Stimulated activated CD8-positive, alpha-beta memory T cell treated with anti-CD3 and anti-CD28 coated beads, Interleukin-7, amount 100 ng/mL, for 48 hours (primary cell): ENCODE measurements around the gene NHLRC1.

ENCODE experiments used
- DNase-seq, 2 donors: peaks; one replicate each; pipeline ENCODE4 v3.0.0-alpha.2; 2020; ENCODE audit warnings: low read depth in 1 of 2; ENCODE audit errors: extremely low read depth in 1 of 2

The NHLRC1 gene

DNA sequence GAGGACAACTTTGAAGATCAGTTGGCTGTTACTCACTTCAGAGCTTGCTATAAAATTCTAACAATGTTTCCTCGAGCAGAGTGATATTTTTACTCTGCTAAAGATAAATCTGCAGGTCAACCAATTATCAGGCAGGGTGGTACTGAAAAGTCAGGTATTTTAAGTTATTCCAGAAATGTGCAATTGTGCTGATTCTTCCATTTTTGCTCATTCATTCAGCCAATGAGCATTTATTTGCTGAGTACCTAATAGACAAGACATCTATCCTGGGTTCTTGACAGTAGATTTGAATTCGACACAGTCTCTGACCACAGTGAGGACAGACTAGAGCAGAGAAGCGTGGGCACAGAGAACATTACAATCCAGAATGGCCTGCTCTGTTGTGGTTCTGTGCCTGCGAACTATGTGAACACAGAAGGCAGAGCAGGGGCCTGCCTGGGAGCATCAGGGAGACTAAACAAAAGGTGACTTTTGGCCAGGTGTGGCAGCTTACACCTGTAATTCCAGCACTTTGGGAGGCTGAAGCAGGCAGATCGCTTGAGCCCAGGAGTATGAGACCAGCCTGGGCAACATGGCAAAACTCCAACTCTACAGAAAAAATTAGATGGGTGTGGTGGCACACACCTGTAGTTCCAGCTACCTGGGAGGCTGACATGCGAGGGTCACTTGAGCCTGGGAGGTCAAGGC is 17.6 kb upstream of the NHLRC1 start:
- no peak for DNase-seq

DNA sequence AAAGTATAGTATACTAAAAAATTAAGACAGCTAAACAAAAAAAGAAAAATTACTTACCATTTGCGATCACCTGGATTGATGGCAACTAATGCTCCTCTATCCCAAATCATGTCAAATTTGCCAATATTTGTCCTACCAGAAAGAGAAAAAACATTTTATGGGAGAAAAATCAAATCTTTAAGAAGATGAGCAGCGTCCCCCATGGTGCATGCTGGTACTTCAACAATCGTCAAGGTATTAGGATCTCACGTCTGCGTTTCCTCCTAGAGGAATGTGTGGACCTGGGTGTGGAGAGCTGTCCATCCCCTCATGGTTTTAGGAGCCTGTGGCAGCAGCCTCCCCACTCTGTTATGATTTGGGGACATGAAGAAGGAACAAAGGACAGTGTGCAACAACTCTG is 16.4 kb upstream of the NHLRC1 start:
- no peak for DNase-seq

DNA sequence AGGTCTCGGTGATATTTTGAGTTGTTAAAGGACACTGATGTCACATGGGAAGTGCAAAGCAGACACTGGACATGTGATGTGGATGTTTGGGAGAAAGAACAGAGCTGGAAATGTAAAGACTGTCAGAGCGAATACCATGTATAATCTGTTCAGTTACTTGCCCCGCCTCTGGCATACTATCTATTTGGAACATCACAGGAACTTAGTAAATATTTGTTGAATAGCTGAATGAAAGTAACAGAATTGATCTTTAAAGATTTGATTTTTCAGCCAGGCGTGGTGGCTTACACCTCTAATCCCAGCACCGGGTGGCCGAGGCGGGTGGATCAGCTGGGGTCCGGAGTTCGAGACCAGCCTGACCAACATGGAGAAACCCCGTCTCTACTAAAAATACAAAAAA is 13.8 kb upstream of the NHLRC1 start:
- no peak for DNase-seq

DNA sequence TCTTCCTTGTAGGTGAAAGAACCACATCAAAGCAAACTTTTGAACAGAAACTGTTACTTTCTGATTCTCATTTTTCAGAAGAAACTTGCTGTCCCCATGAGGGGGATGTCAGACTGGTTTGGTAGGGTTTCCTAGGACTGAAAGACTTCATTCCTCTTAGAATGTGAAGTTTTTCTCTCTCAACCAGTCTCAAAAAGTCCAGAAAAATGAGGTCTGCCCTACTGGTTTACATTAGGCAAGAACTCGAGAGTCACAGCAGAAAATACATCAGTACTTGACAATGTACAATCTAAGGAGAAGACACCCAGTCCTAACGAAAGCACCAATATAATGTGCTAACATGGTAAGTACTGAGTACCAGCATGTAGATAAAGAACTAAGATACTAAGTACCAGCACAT is 12.7 kb upstream of the NHLRC1 start:
- no peak for DNase-seq

DNA sequence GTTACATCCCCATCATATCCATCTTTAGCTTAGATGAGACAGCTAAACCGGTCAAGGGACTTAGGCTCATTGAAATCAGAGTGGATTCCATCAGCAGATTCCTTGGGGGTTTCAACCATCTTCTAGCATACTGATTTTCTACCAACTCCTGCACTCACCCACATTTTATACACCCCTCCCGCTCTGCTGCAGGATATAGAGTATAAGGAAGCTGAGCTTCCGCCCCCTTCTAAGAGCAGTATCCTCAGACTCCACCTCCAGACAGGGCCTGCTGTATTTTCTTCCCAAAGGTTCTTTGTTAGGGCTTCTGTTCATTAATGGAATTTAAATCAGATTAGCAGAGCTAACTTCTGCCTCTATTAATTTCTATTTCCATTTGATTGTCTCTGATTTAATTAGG is 9.9 kb upstream of the NHLRC1 start:
- no peak for DNase-seq

DNA sequence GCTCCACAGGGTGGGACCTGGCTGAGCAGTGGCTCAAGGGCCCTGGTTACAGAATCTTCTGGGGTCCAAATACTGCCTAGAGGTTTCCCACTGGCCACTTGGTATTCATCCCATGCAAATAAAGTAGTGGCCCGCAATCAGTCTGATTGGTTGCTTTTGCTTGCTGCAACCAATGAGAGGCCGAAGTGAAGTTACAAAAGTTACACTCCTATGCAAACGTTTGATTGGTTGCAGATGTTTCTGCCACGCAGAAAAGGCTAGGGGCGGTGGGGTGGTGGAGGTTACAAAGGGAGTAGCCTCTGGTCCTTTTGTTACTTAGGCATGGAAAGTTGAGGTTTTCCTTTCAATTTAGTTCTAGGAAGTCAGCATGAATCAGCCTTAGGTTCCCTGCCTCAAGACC is 3.6 kb upstream of the NHLRC1 start:
- no peak for DNase-seq

DNA sequence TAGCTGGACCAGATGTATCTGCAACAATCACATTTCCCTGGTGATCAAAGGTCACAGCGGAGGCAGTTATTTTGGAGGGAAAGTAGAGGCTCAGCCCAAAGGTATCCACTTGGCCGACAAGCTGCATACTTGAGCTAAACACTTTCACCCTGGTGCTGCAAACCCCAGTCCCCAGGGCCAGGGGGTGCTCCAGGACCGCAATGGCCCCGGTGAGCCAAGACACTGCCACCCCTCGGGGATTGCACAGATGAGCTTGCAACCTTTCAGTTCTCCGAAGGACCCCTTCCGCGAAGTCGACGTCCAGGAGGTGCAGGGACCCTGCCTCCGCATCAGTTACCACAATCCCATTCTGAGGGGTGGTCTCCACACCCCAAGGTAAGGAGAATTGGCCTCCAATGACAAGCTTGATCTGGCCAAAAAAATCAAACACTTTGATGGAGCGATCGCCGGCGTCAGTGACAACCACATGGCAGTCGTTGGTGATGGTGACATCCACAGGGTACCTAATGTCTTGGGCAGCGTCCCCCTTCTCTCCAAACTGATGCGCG is 823 bp downstream of the NHLRC1 start:
- no peak for DNase-seq

DNA sequence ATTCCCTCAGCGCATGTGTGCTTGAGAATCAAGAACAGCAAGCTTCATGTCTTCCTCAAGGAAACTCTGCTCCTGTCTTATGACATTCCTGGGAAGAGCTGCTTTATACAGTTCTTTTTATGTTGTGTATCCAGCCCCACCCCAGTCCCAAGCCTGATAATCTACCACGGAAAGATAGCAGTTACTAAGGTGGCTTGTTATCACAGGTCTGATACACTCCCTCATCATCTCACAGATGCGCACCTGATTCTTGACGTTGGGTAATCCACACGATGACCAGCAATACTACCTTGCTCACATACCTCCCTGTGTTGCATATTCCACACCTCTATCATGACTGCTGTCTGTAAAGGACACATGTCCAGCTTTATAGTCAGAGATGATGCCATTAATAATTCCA is 3.2 kb downstream of the NHLRC1 start:
- no peak for DNase-seq

DNA sequence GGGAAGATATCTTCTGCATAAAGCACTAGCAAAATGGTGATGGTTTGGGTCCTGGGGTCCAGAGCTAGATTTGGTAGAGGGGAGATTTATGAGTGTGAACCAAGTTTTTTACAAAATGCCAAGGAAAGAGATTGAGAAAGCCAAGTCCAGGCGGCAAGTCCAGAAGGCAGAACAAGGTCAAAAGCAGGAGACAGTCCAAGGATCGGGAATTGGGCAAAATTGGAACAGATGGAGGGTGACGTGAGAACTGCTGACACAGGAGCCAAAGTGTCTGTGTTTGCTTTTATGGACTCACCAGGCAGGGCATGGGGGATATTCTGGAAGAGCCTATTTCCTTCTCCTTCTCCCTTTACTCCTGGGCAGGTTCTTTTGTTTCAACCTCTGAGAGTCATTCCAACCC is 4.1 kb downstream of the NHLRC1 start:
- no peak for DNase-seq

DNA sequence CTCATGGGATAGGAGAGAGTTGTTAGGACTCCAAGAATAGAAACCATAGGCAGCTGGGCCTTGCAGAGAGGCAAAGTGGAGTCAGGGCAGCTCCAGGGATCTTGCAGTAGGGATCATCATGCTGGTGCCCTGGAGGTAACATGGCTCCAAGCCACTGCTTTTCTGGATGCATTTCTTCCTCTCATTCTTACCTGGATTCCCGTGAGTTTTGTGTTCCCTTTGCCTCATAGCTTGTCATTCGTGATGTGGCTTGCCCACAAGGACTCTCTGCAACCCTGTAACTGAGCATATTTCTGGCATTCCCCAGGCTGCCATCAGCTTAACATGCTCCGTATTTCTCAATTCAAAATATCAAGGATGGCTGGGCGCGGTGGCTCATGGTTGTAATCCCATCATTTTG is 5.3 kb downstream of the NHLRC1 start:
- DNase-seq, result no peak

DNA sequence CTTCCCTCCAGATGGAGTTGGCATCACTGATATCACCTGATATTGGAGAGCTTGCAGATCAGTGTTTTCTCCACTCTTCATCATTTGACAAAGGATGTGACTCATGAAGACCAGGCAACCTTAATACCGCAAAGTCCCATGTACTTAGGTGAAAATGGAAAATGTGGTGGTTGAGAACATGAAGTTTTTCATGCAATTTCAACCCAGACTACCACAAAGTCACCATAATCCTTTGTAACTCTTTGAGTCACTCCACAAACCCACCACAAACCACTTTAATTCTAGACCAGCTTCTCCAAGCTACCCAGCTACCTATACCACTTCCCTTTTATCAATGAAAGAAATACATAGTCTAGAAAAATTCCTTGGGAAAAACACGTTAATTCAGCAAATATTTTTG is 7.1 kb downstream of the NHLRC1 start:
- no peak for DNase-seq

DNA sequence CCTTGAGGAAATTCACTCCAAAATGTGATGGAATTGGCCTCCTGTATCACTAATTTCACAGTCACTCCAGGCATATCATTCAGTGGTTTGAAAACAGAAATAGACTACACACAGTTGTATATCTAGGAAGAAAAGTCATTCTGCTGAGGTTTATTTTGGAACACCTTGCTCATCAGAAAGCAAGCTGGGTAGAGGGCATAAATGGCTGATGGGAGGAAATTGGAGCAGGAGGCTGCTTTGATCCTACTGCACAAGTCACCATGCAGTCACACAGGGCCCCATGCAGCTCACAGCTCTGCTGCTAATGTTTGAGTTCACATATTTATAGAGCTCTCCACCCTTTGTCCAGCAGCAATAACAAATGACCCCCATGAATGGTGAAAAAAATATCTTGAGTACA is 12.3 kb downstream of the NHLRC1 start:
- no peak for DNase-seq

DNA sequence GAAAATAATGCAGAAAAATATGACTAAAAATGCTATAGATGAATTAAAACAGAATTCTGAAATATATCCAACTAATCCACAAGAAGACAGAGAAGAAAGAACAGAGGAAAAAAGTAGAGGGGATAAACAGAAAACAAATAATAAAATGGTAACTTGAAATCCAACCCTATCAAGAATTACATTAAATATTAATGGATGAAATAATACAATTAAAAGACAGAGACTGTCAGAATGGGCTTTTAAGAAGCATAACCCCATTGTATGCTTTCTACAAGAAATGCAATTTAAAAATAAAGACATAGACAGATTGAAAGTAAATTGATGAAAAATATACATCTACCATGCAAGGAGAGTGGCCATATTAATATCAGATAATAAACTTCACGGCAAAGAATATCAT is 15.4 kb downstream of the NHLRC1 start:
- no peak for DNase-seq

DNA sequence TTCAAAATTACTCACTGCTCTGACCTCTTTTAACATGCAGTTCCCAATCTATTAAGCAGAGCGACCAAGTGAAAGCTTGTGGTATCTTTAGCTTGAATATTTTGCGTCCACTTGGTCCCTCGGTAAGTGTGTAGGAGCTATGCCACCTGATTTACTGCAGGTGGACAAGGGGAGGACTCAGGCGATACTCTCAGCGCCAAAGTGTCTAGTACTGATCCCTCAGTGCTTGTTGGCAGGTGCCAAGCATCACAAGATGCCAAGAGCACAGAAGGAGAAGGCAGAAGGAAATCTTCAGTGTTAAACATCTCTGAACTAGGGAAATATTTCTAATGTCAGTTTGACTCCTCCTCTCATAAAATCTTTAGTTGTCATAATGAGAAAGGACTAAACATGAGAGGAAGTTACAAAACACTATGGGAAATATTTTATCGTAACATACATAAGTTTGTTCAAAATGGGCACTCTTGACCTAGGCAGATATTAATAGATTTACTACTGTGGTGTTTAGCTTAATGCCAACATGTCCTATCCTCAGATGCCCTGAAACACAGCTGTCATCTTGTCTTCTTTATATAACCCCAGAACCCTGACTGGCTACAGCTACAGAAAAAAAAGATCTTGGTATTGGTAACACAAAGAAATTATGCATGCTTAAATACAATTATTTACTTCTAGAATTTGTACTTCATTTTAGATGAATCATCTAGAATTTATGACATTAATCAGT is 19.5 kb downstream of the NHLRC1 start:
- DNase-seq, result no peak

DNA sequence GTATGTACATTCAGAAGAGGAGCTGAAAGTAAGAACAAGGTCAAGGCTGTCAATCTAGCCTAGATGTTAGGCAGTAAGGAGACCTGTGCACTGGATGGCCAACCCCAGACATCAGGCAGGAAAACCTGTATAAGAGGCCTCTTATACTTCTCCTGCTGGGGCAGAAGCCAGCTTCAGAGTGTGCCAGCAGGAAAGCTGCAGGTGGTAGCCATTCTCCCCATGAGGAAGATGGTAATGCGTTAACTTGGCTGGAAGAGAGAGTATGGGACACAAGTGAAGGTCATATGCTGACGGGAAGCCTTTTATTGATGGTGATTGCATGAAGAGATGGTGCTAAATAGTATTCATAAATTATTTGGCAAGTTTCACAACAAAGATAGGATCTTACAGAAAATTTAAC is 20.6 kb downstream of the NHLRC1 start:
- DNase-seq, result no peak

DNA sequence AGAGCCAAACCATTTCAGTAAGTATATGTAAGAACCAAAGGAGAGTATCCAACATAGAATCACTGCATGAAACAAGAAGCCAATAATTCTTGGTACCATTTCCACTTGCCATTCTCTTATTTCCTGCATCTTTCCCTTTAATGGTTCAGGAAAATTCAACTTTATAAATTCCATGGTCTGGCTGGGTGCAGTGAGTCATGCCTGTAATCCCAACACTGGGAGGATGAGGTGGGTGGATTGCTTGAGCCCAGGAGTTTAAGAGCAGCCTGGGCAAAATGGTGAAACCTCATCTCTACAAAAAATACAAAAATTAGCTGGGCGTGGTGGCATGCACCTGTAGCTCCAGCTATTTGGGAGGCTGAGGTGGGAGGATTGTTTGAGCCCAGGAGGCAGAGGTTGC is 21.2 kb downstream of the NHLRC1 start:
- DNase-seq, result no peak

DNA sequence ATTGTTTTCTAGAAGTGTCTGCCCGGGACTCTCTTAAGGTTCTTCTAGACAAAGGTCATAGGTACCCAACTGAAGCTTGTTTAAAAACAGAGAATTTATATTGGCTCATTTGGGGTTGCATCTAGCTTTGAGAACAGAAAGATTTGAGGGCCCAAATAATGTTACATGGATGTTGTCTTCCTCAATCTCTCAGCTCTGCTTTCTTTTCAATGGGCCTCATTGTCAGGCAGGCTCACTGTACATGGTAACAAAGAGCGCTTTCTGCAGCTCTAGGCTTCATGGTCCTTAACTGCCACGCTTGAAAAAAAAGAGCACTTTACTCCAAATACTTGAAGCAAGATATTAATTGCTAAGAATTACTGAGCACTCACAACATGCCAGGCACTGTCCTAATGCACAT is 22.2 kb downstream of the NHLRC1 start:
- DNase-seq, result no peak

DNA sequence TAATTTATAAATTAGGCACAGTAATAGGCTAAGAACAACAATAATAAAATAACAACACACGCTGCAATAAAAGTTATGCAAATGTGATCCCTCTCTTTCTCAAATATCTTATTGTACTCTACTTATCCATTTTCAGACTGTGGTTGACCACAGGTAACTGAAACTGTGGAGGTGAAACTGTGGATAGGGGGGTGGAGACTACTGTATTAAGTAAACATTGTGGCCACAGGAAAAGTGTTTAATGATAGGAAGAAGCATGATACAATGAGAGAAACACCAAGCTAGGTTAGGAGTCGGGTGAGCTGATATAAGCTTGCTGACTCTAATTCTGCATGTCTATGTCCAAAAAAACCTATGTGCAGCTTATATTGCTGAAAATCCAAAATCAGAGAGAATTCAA is 23.0 kb downstream of the NHLRC1 start:
- DNase-seq, result no peak

DNA sequence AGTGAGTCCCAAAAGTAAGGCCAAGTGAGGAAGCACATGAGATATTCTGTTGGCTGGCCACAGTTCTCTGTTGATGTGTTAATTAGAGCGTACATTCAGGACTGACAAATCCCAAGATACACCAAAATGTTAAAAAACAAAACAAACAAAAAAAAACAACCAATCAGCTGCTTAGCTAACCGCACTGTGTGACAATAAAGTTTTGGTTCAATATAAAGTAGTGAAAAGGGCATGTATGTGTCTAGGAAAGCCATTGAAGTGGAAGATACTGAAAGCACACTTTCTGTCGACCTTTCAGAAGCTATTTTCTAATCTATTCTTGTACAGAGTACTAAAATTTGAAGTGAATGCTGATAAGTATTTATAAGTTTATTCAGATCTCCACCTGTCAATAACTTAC is 26.1 kb downstream of the NHLRC1 start:
- no peak for DNase-seq

DNA sequence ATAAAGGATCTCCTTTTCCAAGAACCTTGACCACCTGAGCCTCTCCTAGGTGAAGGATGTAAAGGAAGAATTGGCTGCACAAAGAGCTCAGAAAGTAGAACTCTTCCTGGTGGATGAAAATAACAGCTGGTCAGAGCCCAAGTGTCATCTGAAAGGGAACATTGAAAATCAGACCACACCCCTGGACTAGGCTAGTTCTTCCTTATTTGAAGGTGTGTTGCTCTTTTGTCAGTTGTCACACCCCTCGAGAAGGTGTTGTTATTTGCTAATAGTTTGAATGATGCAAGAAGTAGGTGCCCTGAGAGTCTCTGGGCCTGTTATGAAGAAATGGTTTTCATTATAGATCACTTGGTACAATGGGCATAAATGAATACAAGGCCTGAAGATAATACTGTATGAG is 31.1 kb downstream of the NHLRC1 start:
- no peak for DNase-seq

DNA sequence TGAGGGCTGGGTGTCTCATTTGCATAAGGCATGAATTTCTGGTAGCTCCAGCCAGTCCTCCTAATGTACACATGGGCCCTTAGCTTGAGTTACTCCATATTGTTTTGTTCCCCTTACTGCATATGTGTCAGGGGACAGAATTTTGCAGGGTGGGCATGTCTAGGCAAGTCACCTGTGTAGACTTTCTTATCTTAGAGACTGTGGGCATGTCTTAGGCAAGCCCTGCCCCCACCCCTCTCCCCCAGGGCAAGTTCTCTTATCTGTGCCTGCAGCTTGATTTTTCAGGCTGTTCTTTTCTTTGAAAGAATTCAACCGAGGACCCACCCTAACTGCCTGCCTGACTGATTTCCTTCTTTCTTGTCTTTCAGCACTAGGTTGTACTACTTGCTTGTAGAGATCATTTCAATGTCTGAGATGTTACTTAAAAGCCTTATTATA is 32.1 kb downstream of the NHLRC1 start:
- DNase-seq, result no peak
